GM12864 (cell line): ENCODE results near the gene MECR.

ENCODE experiments used
- DNase-seq: peaks from one replicate; pipeline ENCODE4 v3.0.0-alpha.2; 2011; ENCODE audit warnings: low read depth
- H3K4me3 ChIP-seq: 2 replicates; pipeline ENCODE4 v1.5.1; 2011; ENCODE audit warnings: mild to moderate bottlenecking, low read depth, low read length, control low read depth
- CTCF ChIP-seq: IDR thresholded peaks from 2 replicates; pipeline ENCODE4 v1.5.1; 2011; ENCODE audit warnings: low read depth, mild to moderate bottlenecking, moderate library complexity, low read length, control low read depth, inconsistent platforms; ENCODE audit errors: missing control alignments

MECR gene

GRCh38 chr1:29255134-29255666, 24.5 kb upstream of the MECR start:
- DNase-seq = no peak
- TF ChIP-seq CTCF = no peak
- no peak overlapping the region for H3K4me3 ChIP-seq

- H3K4me3 ChIP-seq = no peak overlapping the region
- no peak for DNase-seq
- no peak for TF ChIP-seq CTCF
Observed at GRCh38 chr1:29254346-29254745, 23.6 kb upstream of the MECR start.

GRCh38 chr1:29253180-29253579, 22.4 kb upstream of the MECR start:
- no peak for DNase-seq
- no peak overlapping the region for H3K4me3 ChIP-seq
- no peak for TF ChIP-seq CTCF

GRCh38 chr1:29251164-29252124, 20.7 kb upstream of the MECR start:
- no peak overlapping the region for H3K4me3 ChIP-seq
- no peak for TF ChIP-seq CTCF
- no peak for DNase-seq

- no peak for TF ChIP-seq CTCF
- no peak for DNase-seq
- no peak overlapping the region for H3K4me3 ChIP-seq
Observed at GRCh38 chr1:29249951-29250581, 19.3 kb upstream of the MECR start.

GRCh38 chr1:29249170-29249691, 18.5 kb upstream of the MECR start:
- no peak for DNase-seq
- no peak for TF ChIP-seq CTCF
- no peak overlapping the region for H3K4me3 ChIP-seq
